ENCODE results near the gene TFF2. TPM values are rescaled to one million over a fixed set of nuclear protein-coding genes. Genes with fewer than 3 reads are reported as not detected.

TFF2 gene
- polyA plus RNA-seq, 1 donor (not counting 4 experiments of a cell fraction or from before 2014, with no cell fraction given): not detected

DNA sequence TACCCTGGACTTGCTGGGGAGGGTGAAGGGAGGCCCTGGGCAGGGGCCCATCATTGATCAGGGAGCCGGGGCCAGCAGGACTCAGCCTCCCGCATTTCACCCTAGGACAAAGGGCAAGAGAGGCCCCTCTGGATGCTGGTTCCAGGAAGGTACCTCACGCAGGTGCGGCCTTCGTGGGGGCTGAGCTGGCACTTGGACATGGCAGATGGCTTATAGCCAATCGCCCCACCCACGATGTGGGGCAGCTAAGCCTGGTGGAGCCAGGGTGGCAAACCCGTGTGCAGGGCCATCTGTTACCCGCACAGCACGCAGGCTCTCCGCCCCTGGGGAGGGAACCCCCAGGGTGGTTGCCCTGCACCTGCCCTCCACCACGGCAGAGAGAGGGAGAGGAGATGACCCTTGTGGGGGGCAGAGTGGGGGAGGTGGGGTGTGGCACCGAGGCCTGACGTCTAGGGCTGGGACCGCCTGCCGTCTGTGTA is 38.1 kb downstream of the TFF2 start:
- no peak for FAIRE-seq
- H3K9me3 ChIP-seq (ENCODE audit: control insufficient read depth, low read depth, low read length): no peaks in the 10 kb centered on the region
- no peak overlapping the region for H3K27ac ChIP-seq (ENCODE audit: control insufficient read depth, insufficient read depth, low read length)
- H4K20me1 ChIP-seq (ENCODE audit: control insufficient read depth, extremely low read depth, insufficient read depth, low read length): no peaks in the 10 kb centered on the region
- H3K4me1 ChIP-seq (ENCODE audit: control insufficient read depth, extremely low read depth, insufficient read depth, low read length): peaks cover 2% of the 10 kb centered on the region
- H3K9me1 ChIP-seq (ENCODE audit: control insufficient read depth, extremely low read depth, insufficient read depth, low read length): no peaks in the 10 kb centered on the region
- no peak for DNase-seq (ENCODE audit: low read depth, low spot score)
- H3K4me2 ChIP-seq (ENCODE audit: control insufficient read depth, extremely low read depth, insufficient read depth, low read depth, low read length): no peak overlapping the region
- H3K79me2 ChIP-seq (ENCODE audit: control insufficient read depth, insufficient read depth, low read length): no peaks in the 10 kb centered on the region
- no peaks in the 10 kb centered on the region for H3K36me3 ChIP-seq (ENCODE audit: control insufficient read depth in 2 of 2, extremely low read depth in 1 of 2, insufficient read depth in 2 of 2, low read length in 2 of 2)
- dilution Hi-C loops (cut with MboI; ENCODE audit: extremely low pct_ligation_motif_present, low sequenced_read_pairs): no loop called here
- no peak overlapping the region for H2AFZ ChIP-seq (ENCODE audit: control insufficient read depth, low read length)
- peaks cover 16% of the 10 kb centered on the region for H3K27me3 ChIP-seq (ENCODE audit: control insufficient read depth, extremely low read depth, insufficient read depth, low read length)
- no peak for TF ChIP-seq CTCF (optimal IDR thresholded peaks at IDR 0.05 in 1 of 3, IDR thresholded peaks at IDR 0.05 in 1 of 3, conservative IDR thresholded peaks at IDR 0.05 in 1 of 3; ENCODE audit: extremely low read depth in 1 of 3, insufficient read depth in 2 of 3, low read length in 3 of 3)
- TF ChIP-seq EZH2 (IDR thresholded peaks at IDR 0.05; ENCODE audit: low read length): no peak
- no peak overlapping the region for H3K9ac ChIP-seq (ENCODE audit: control insufficient read depth, extremely low read depth, insufficient read depth, low read length)
- H3K4me3 ChIP-seq (ENCODE audit: control insufficient read depth in 2 of 3, extremely low read depth in 1 of 3, insufficient read depth in 2 of 3, low read depth in 1 of 3, low read length in 3 of 3): no peak overlapping the region

GRCh38 chr21:42311816-42312625 is 38.8 kb downstream of the TFF2 start:
- peaks cover 2% of the 10 kb centered on the region for H3K4me1 ChIP-seq (ENCODE audit: control insufficient read depth, extremely low read depth, insufficient read depth, low read length)
- peaks cover 11% of the 10 kb centered on the region for H3K27me3 ChIP-seq (ENCODE audit: control insufficient read depth, extremely low read depth, insufficient read depth, low read length)
- DNase-seq (ENCODE audit: low read depth, low spot score): no peak
- no peaks in the 10 kb centered on the region for H4K20me1 ChIP-seq (ENCODE audit: control insufficient read depth, extremely low read depth, insufficient read depth, low read length)
- no peak overlapping the region for H3K4me3 ChIP-seq (ENCODE audit: control insufficient read depth in 2 of 3, extremely low read depth in 1 of 3, insufficient read depth in 2 of 3, low read depth in 1 of 3, low read length in 3 of 3)
- H2AFZ ChIP-seq (ENCODE audit: control insufficient read depth, low read length): no peak overlapping the region
- no peaks in the 10 kb centered on the region for H3K79me2 ChIP-seq (ENCODE audit: control insufficient read depth, insufficient read depth, low read length)
- no peak overlapping the region for H3K27ac ChIP-seq (ENCODE audit: control insufficient read depth, insufficient read depth, low read length)
- H3K9ac ChIP-seq (ENCODE audit: control insufficient read depth, extremely low read depth, insufficient read depth, low read length): no peak overlapping the region
- no peak for FAIRE-seq
- H3K36me3 ChIP-seq (ENCODE audit: control insufficient read depth in 2 of 2, extremely low read depth in 1 of 2, insufficient read depth in 2 of 2, low read length in 2 of 2): no peaks in the 10 kb centered on the region
- H3K9me3 ChIP-seq (ENCODE audit: control insufficient read depth, low read depth, low read length): no peaks in the 10 kb centered on the region
- TF ChIP-seq EZH2 (IDR thresholded peaks at IDR 0.05; ENCODE audit: low read length): no peak
- TF ChIP-seq CTCF (optimal IDR thresholded peaks at IDR 0.05 in 1 of 3, IDR thresholded peaks at IDR 0.05 in 1 of 3, conservative IDR thresholded peaks at IDR 0.05 in 1 of 3; ENCODE audit: extremely low read depth in 1 of 3, insufficient read depth in 2 of 3, low read length in 3 of 3): no peak
- H3K4me2 ChIP-seq (ENCODE audit: control insufficient read depth, extremely low read depth, insufficient read depth, low read depth, low read length): no peak overlapping the region
- dilution Hi-C loops (cut with MboI; ENCODE audit: extremely low pct_ligation_motif_present, low sequenced_read_pairs): no loop called here
- no peaks in the 10 kb centered on the region for H3K9me1 ChIP-seq (ENCODE audit: control insufficient read depth, extremely low read depth, insufficient read depth, low read length)

All from keratinocyte (primary cell).